NCI-H2227 (cell line): Measurements from ENCODE around the gene FASN.

ENCODE experiments used
- DNase-seq: peaks from one replicate; lab custom pipeline; 2025; ENCODE audit not compliant: unreplicated experiment; lab: John Stamatoyannopoulos, UW

FASN gene

GRCh38 chr17:82030470-82031302 lies 67.3 kb downstream of the FASN start:
- DNase-seq = peak; percentile 92

DNA sequence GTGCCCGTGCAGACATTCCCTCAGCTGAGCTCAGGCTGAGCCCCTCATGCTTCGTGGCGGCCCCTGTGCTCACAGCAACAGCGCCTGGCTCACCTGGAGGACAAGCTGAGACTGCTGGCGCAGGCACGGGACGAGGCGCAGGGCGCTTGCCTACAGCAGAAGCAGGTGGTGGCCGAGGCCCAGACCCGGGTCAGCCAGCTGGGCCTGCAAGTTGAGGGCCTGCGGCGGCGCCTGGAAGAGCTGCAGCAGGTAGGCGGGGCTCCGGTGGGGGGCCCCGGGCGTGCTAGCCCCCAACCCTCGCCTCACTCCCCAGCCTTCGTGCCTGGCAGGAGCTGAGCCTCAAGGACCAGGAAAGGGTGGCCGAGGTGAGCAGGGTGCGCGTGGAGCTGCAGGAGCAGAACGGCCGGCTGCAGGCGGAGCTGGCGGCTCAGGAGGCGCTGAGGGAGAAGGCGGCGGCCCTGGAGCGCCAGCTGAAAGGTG lies 68.0 kb downstream of the FASN start:
- no peak for DNase-seq

- no peak for DNase-seq
These were observed 68.6 kb downstream of the FASN start for GRCh38 chr17:82029391-82029790.

GRCh38 chr17:82028966-82029365 lies 69.1 kb downstream of the FASN start:
- DNase-seq = no peak
